ENCODE results near the gene VDAC1. TPM values are rescaled to one million over a fixed set of nuclear protein-coding genes. Genes with fewer than 3 reads are reported as not detected.

VDAC1 gene
- total and polyA plus RNA-seq, 12 donors = 229 to 609 (median 529) TPM

GRCh38 chr5:133998042-133998441 is 6.7 kb downstream of the VDAC1 start:
- no peaks in the 10 kb centered on the region for H3K27me3 ChIP-seq
- H3K4me1 ChIP-seq = peaks cover 32 to 100% (median 86%) of the 10 kb centered on the region in 9 donors
- 84 to 86% methylated on average over 6 of the region's 6 CpGs for WGBS, 2 donors
- H3K4me3 ChIP-seq = no peak overlapping the region
- intact Hi-C loops (cut with DNase I) = no loop called here
- DNase-seq = no peak
- H3K9me3 ChIP-seq = no peaks in the 10 kb centered on the region
- H3K36me3 ChIP-seq = peaks cover 0 to 26% (median 0%) of the 10 kb centered on the region in 9 donors
- TF ChIP-seq CTCF (IDR thresholded peaks at IDR 0.05) = no peak
- ATAC-seq = no peak
- peak overlapping the region in 2 of 10 donors; percentile 24 to 25 for H3K27ac ChIP-seq

- peaks cover 0 to 34% (median 4%) of the 10 kb centered on the region in 9 donors for H3K36me3 ChIP-seq
- WGBS, 2 donors = 65 to 74% methylated on average over 3 of the region's 3 CpGs
- TF ChIP-seq CTCF (IDR thresholded peaks at IDR 0.05) = peak in 8 of 9 donors; percentile 3 to 55 (median 34)
- no peaks in the 10 kb centered on the region for H3K9me3 ChIP-seq
- no peaks in the 10 kb centered on the region for H3K27me3 ChIP-seq
- no peak overlapping the region for H3K4me3 ChIP-seq
- peaks cover 25 to 100% (median 86%) of the 10 kb centered on the region in 9 donors for H3K4me1 ChIP-seq
- no peak for DNase-seq
- no peak for ATAC-seq
- peak overlapping the region in 6 of 10 donors; percentile 46 to 85 (median 79) for H3K27ac ChIP-seq
- intact Hi-C loops (cut with DNase I) = no loop called here
Measured at GRCh38 chr5:133996683-133997252, 8.0 kb downstream of the VDAC1 start.

- WGBS, 2 donors = 38 to 41% methylated on average over 7 of the region's 7 CpGs
Measured at GRCh38 chr5:133995883-133996563, 8.8 kb downstream of the VDAC1 start.

More at GRCh38 chr5:133995883-133996563, 8.8 kb downstream of the VDAC1 start:
- Histone ChIP-seq H3K4me3 (peak overlapping the region in 3 of 10 donors; percentile 3 to 15 (median 5)), H3K4me1 (peaks cover 25 to 100% (median 88%) of the 10 kb centered on the region in 9 donors), H3K27ac (peak overlapping the region; percentile 31 to 85 (median 75)), H3K36me3 (peaks cover 0 to 34% (median 3%) of the 10 kb centered on the region in 9 donors), H3K9me3 (no peaks in the 10 kb centered on the region), H3K27me3 (no peaks in the 10 kb centered on the region)
- no peak for TF ChIP-seq CTCF (IDR thresholded peaks at IDR 0.05)
- intact Hi-C loops (cut with DNase I) = no loop called here
- DNase-seq (no peak), ATAC-seq (peak; percentile 4 to 27 (median 10))
